Kidney (tissue), 14 donors: ENCODE measurements around the gene CAVIN1. TPM values are rescaled to one million over a fixed set of nuclear protein-coding genes. Genes with fewer than 3 reads are reported as not detected.
"Not testable (repeated sequence)": the region's sequence is repeated elsewhere in the genome, so short reads cannot be mapped to it uniquely, and the experiment has no call there.

Source experiments
- DNase-seq, 5 donors: peaks; one replicate each; pipeline ENCODE4 v3.0.0-alpha.2; 2013 to 2020
- FAIRE-seq: peaks from 2 replicates; lab custom pipeline; 2012; peaks lifted over from hg19 to GRCh38; lab: Jason Lieb, UNC
- H3K27ac ChIP-seq, 2 donors: one replicate each; pipeline ENCODE4 v1.7.0; 2013; ENCODE audit warnings: low read depth in 2 of 2, low read length in 2 of 2, inconsistent platforms in 1 of 2
- H3K27me3 ChIP-seq: one replicate; pipeline ENCODE4 v1.7.1; 2013; ENCODE audit warnings: low read length, inconsistent platforms; ENCODE audit not compliant: control insufficient read depth, insufficient read depth
- H3K36me3 ChIP-seq, 3 donors: one replicate each; pipeline versions ENCODE4 v1.7.0 to v1.7.1; 2013; ENCODE audit warnings: low read length in 3 of 3, control low read depth in 1 of 3, inconsistent platforms in 1 of 3; ENCODE audit not compliant: insufficient read depth in 3 of 3, control insufficient read depth in 2 of 3
- H3K4me1 ChIP-seq, 3 donors: one replicate each; pipeline versions ENCODE4 v1.7.0 to v1.7.1; 2013; ENCODE audit warnings: low read length in 3 of 3, inconsistent platforms in 1 of 3, low read depth in 1 of 3; ENCODE audit not compliant: control insufficient read depth in 2 of 3, insufficient read depth in 2 of 3
- H3K4me3 ChIP-seq, 3 donors: one replicate each; pipeline versions ENCODE4 v1.7.0 to v1.8.1; 2013; ENCODE audit warnings: low read length in 3 of 3, control low read depth in 1 of 3, inconsistent platforms in 1 of 3
- H3K9ac ChIP-seq, 3 donors: one replicate each; pipeline versions ENCODE4 v1.7.0 to v1.7.1; 2013; ENCODE audit warnings: low read length in 3 of 3, control low read depth in 1 of 3, inconsistent platforms in 1 of 3
- H3K9me3 ChIP-seq, 3 donors: one replicate each; pipeline versions ENCODE4 v1.7.0 to v1.7.1; 2013; ENCODE audit warnings: low read length in 3 of 3, control low read depth in 1 of 3, inconsistent platforms in 1 of 3; ENCODE audit not compliant: control insufficient read depth in 2 of 3, insufficient read depth in 1 of 3
- intact Hi-C: fragments of 100-400 bp; cut with DNase I; formaldehyde crosslinking; loops from one replicate; pipeline ENCODE4 v1.11.1; 2022
- polyA plus RNA-seq: library from polyadenylated mRNA; stranded (reverse); fragments of 350-450 nt; fragmentation: Illumina TruSeq; extraction: RNeasy Lipid Tissue Mini Kit (QIAGEN cat#74804); gene quantifications from one replicate; pipeline ENCODE4 v1.2.3, GENCODE V29; 2014; ENCODE audit warnings: low read depth, low replicate concordance; ENCODE audit not compliant: insufficient read depth
- total RNA-seq: library from RNA; stranded (reverse); fragmentation: NEBNext Ultra II Directional; extraction: Animal tissue kit (Norgen Biotek cat#: 25700); gene quantifications from one replicate; pipeline ENCODE4 v1.2.1, GENCODE V29; 2021
- TF ChIP-seq, protein P1 (sequence below): IDR thresholded peaks from 3 replicates; pipeline ENCODE4 v1.5.1; 2012; ENCODE audit warnings: mild to moderate bottlenecking, moderate library complexity, borderline replicate concordance; ENCODE audit not compliant: insufficient read depth; ENCODE audit errors: extremely low read depth
- donor health status: control.
- donor health status: control.
- donor health status: control.
- donor health status: control.
- donor health status: control.
- donor health status: DM: yes; HTN: yes; CAD: no.
- donor health status: Normal renal cell carcinoma (clear cell type).

Gene CAVIN1
- total and polyA plus RNA-seq, 2 donors from 2014 or later: 67.1 to 204 TPM

DNA sequence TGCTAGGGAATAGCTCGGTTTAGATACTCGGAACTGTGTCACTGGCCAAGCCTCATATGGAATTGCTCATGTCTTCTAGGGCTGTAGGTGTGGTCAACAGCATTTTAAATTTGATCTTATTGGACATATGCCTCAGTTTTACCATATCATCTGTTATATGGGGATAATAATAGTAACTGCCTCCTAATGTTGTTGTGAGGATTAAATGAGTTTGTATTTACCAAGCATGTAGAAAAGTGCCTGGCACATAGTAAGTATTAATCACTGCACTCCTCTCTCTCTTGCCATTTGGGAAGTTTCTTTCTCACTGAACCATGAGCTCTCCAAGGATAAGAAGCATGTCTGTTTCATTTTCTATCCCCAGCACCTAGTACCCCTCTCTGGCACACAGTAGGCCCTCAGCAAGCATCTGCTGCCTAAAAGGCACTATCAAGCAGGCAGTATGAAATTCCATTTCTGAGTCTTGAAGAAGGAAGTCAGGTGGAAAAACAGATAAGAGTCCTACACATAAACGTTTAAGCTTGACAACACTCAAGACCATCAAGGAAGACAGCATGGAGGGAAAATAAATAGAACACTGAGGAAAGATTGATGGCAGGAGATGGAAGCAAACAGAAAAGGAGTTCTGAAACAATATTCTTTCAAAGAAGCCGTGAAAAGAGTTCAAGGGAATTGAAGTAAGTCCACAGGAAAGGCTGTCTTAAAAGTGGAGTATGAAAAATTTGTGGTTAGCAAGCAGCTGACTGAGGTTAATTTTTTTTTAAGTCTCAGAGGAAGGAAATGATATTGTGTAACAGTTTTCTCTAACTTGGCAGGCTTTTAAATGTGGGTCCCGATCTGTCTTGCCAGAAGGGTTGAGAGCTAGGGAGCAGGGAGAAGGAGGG is 33.4 kb upstream of the CAVIN1 start:
- peak; percentile 83 for FAIRE-seq
- Histone ChIP-seq H3K27me3 (no peaks in the 10 kb centered on the region), H3K27ac (peak overlapping the region; percentile 58 to 90), H3K9ac (peak overlapping the region in 1 of 3 donors; percentile 10), H3K4me1 (peaks cover 4 to 14% (median 12%) of the 10 kb centered on the region in 3 donors), H3K4me3 (peak overlapping the region in 2 of 3 donors; percentile 5 to 10), H3K36me3 (no peaks in the 10 kb centered on the region), H3K9me3 (no peaks in the 10 kb centered on the region)
- TF ChIP-seq, protein P1, sequence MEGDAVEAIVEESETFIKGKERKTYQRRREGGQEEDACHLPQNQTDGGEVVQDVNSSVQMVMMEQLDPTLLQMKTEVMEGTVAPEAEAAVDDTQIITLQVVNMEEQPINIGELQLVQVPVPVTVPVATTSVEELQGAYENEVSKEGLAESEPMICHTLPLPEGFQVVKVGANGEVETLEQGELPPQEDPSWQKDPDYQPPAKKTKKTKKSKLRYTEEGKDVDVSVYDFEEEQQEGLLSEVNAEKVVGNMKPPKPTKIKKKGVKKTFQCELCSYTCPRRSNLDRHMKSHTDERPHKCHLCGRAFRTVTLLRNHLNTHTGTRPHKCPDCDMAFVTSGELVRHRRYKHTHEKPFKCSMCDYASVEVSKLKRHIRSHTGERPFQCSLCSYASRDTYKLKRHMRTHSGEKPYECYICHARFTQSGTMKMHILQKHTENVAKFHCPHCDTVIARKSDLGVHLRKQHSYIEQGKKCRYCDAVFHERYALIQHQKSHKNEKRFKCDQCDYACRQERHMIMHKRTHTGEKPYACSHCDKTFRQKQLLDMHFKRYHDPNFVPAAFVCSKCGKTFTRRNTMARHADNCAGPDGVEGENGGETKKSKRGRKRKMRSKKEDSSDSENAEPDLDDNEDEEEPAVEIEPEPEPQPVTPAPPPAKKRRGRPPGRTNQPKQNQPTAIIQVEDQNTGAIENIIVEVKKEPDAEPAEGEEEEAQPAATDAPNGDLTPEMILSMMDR: no peak
- DNase-seq: peak in 2 of 5 donors; percentile 21 to 53
- intact Hi-C loops: no loop called here

DNA sequence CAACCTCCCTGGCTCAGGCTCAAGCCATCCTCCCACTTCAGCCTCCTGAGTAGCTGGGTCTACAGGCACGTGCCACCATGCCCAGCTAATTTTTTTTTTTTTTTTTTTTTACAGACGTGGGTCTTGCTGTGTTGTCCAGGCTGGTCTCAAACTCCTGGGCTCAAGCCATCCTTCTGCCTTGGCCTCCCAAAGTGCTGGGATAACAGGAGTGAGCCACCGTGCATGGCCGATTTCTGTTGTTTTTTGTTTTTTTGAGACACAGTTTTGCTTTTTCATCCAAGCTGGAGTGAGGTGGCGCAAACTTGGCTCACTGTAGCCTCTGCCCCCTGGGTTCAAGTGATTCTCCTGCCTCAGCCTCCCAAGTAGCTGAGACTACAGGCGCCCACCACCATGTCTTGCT is 31.9 kb upstream of the CAVIN1 start:
- peaks cover 4 to 14% (median 11%) of the 10 kb centered on the region in 3 donors for H3K4me1 ChIP-seq
- H3K27me3 ChIP-seq, H3K36me3 ChIP-seq, H3K9ac ChIP-seq, H3K27ac ChIP-seq, DNase-seq, intact Hi-C loops, H3K9me3 ChIP-seq, FAIRE-seq, H3K4me3 ChIP-seq: not testable (repeated sequence)

DNA sequence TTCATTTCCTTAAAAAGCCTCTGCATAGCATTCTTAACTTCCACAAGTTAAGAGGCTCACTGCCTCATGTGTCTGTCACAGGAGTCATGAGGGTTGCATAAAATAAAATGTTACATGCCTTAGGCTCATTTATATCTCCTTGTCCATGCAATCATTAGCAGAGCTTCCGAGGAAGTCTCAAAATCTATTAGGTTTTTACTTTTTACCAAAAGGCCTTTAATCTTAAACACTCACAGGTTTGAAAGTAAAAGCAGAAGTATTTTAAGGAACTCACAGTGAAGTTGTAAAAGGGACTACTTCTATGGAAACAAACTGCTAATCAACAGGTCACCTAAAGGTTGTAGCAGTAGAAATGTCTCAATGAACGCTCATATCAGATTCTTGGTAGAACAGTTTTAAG is 30.4 kb upstream of the CAVIN1 start:
- no peak overlapping the region for H3K4me3 ChIP-seq
- no peak overlapping the region for H3K9ac ChIP-seq
- TF ChIP-seq, protein P1: no peak
- no peak overlapping the region for H3K27ac ChIP-seq
- no peaks in the 10 kb centered on the region for H3K27me3 ChIP-seq
- H3K36me3 ChIP-seq: no peaks in the 10 kb centered on the region
- DNase-seq (no peak), FAIRE-seq (no peak)
- peaks cover 0 to 14% (median 11%) of the 10 kb centered on the region in 3 donors for H3K4me1 ChIP-seq
- H3K9me3 ChIP-seq: no peaks in the 10 kb centered on the region
- intact Hi-C loops: no loop called here

DNA sequence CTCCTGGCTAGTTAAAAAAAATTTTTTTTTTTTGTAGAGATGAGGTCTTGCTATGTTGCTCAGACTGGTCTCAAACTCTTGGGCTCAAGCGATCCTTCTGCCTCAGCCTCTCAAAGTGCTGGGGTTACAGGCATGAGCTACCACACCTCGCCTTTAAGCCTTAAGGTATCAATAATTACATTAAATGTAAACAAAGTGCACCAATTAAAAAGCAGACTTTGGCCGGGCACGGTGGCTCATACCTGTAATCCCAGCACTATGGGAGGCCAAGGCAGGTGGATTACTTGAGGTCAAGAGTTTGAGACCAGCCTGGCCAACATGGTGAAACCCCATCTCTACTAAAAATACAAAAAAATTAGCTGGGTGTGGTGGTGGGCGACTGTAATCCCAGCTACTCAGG is 28.2 kb upstream of the CAVIN1 start:
- H3K4me3 ChIP-seq, FAIRE-seq, H3K4me1 ChIP-seq, H3K27me3 ChIP-seq, intact Hi-C loops, H3K36me3 ChIP-seq, H3K27ac ChIP-seq, H3K9me3 ChIP-seq, DNase-seq, H3K9ac ChIP-seq: not testable (repeated sequence)

DNA sequence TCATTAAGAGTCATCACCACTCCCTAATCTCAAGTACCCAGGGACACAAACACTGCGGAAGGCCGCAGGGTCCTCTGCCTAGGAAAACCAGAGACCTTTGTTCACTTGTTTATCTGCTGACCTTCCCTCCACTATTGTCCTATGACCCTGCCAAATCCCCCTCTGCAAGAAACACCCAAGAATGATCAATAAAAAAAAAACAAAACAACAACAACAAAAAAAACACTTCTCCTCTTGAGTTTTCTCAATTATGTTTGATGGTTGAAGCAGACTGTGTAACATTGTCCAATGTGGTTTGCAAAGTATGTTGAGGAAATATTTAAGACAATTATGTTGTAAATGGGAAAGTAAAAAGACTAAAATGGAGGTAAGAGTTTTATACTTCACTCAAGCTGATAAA is 26.8 kb upstream of the CAVIN1 start:
- intact Hi-C loops, H3K27me3 ChIP-seq, DNase-seq, H3K36me3 ChIP-seq, H3K9me3 ChIP-seq, FAIRE-seq, H3K9ac ChIP-seq, H3K4me3 ChIP-seq, H3K27ac ChIP-seq, H3K4me1 ChIP-seq: not testable (repeated sequence)

DNA sequence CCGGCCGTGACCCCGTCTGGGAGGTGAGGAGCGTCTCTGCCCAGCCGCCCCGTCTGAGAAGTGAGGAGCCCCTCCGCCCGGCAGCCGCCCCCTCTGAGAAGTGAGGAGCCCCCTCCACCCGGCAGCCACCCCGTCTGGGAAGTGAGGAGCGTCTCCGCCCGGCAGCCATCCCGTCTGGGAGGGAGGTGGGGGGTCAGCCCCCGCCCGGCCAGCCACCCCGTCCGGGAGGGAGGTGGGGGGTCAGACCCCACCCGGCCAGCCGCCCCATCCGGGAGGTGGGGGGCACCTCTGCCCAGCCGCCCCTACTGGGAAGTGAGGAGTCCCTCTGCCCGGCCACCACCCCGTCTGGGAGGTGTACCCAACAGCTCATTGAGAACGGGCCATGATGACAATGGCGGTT is 26.1 kb upstream of the CAVIN1 start:
- H3K4me3 ChIP-seq, H3K4me1 ChIP-seq, H3K27me3 ChIP-seq, H3K9ac ChIP-seq, FAIRE-seq, DNase-seq, H3K9me3 ChIP-seq, intact Hi-C loops, H3K27ac ChIP-seq, H3K36me3 ChIP-seq: not testable (repeated sequence)
